HCT116 (cell line): ENCODE measurements around the gene LAMC3. TPM values are rescaled to one million over a fixed set of nuclear protein-coding genes. Genes with fewer than 3 reads are reported as not detected.

Source experiments
- ATAC-seq: fragments of 200-7000 bp; cut with Tn5 transposase; 2 replicates; pipeline ENCODE4 v1.9.1; 2020; ENCODE audit warnings: mild to moderate bottlenecking, moderate library complexity
- BruUV-seq: library from RNA; stranded (reverse); fragments of 400-500 nt; replicated peaks from 2 replicates; lab custom pipeline; 2021; lab: Mats Ljungman, UMichigan
- CTCF ChIA-PET: fragments of 300-600 bp; sonication (Branson Sonifier 250); formaldehyde crosslinking; loops from one replicate; lab custom pipeline; 2021; ENCODE audit warnings: antibody characterized with exemption; lab: Charles Lee
- POLR2A ChIA-PET: fragments of 300-600, 350-600 bp; sonication (Branson Sonifier 250); formaldehyde crosslinking; loops from one replicate; lab custom pipeline; 2021; ENCODE audit warnings: antibody characterized with exemption; lab: Charles Lee
- RAD21 ChIA-PET, 2 experiments: fragments of 300-600 bp; sonication (Branson Sonifier 250); formaldehyde crosslinking; loops; one replicate each; lab custom pipeline; 2023; ENCODE audit warnings: low total read pairs in 2 of 2; ENCODE audit not compliant: uncharacterized antibody in 2 of 2, unreplicated experiment in 2 of 2, low non-redundant PET in 1 of 2; lab: Charles Lee
- DNase-seq: peaks from one replicate; pipeline ENCODE4 v3.0.0-alpha.2; 2010; ENCODE audit warnings: low read depth, low spot score
- H2AFZ ChIP-seq: fragments of 200-600 bp; shearing (Covaris generic), sonication (generic); 2 replicates; pipeline ENCODE4 v1.6.1; 2017; ENCODE audit warnings: low read depth, mixed run types, mixed read lengths, antibody characterized with exemption, low read length; ENCODE audit not compliant: poor library complexity, severe bottlenecking
- H3K27ac ChIP-seq: 2 replicates; pipeline ENCODE4 v1.5.1; 2012; ENCODE audit warnings: low read depth, low read length
- H3K27me3 ChIP-seq: fragments of 200-600 bp; sonication (generic); 2 replicates; pipeline ENCODE4 v1.6.1; 2016; ENCODE audit warnings: mixed run types, low read length, mixed read lengths; ENCODE audit not compliant: insufficient read depth
- H3K36me3 ChIP-seq, 2 experiments: fragments of 200-500 bp in 1 of 2; fragments of 200-600 bp in 1 of 2; sonication (Bioruptor generic) in 1 of 2; sonication (generic) in 1 of 2; 2 replicates each; pipeline versions ENCODE4 v1.5.1 to v1.6.1; 2014 to 2016; ENCODE audit warnings: low read length in 2 of 2, inconsistent platforms in 1 of 2, mixed read lengths in 1 of 2, mixed run types in 1 of 2; ENCODE audit not compliant: insufficient read depth in 2 of 2, control insufficient read depth in 1 of 2
- H3K4me1 ChIP-seq, 2 experiments: fragments of 200-600 bp in 1 of 2; sonication (generic) in 1 of 2; 2 replicates each; pipeline versions ENCODE4 v1.5.1 to v1.6.1; 2012 to 2017; ENCODE audit warnings: low read length in 2 of 2, inconsistent platforms in 1 of 2, mild to moderate bottlenecking in 1 of 2, mixed read lengths in 1 of 2, mixed run types in 1 of 2, moderate library complexity in 1 of 2; ENCODE audit not compliant: insufficient read depth in 2 of 2, control insufficient read depth in 1 of 2
- H3K4me2 ChIP-seq: fragments of 200-600 bp; sonication (generic); 2 replicates; pipeline ENCODE4 v1.6.1; 2017; ENCODE audit warnings: mixed run types, low read length, mixed read lengths
- H3K4me3 ChIP-seq, 2 experiments: fragments of 200-600 bp in 1 of 2; sonication (generic) in 1 of 2; replicated peaks in 1 of 2; 2 replicates each; pipeline ENCODE4 v1.5.1; 2011 to 2016; ENCODE audit warnings: low read length in 2 of 2, control low read depth in 1 of 2, low read depth in 1 of 2, mild to moderate bottlenecking in 1 of 2, mixed read lengths in 1 of 2, mixed run types in 1 of 2
- H3K79me2 ChIP-seq: fragments of 200-600 bp; sonication (generic); 2 replicates; pipeline ENCODE4 v1.6.1; 2017; ENCODE audit warnings: mild to moderate bottlenecking, mixed run types, low read length, moderate library complexity, mixed read lengths; ENCODE audit not compliant: insufficient read depth
- H3K9ac ChIP-seq: fragments of 200-600 bp; sonication (generic); 2 replicates; pipeline ENCODE4 v1.6.1; 2016; ENCODE audit warnings: low read length, mixed read lengths
- H3K9me2 ChIP-seq: fragments of 200-600 bp; sonication (generic), shearing (Covaris generic); 2 replicates; pipeline ENCODE4 v1.6.1; 2017; ENCODE audit warnings: mixed run types, mild to moderate bottlenecking, moderate library complexity; ENCODE audit not compliant: insufficient read depth
- H3K9me3 ChIP-seq, 2 experiments: fragments of 200-500 bp in 1 of 2; fragments of 200-600 bp in 1 of 2; sonication (Bioruptor generic) in 1 of 2; sonication (generic) in 1 of 2; 2 replicates each; pipeline ENCODE4 v1.6.1; 2014 to 2017; ENCODE audit warnings: low read length in 2 of 2, mixed read lengths in 2 of 2, inconsistent platforms in 1 of 2, low read depth in 1 of 2, mild to moderate bottlenecking in 1 of 2, mixed run types in 1 of 2, moderate library complexity in 1 of 2; ENCODE audit not compliant: control insufficient read depth in 1 of 2, insufficient read depth in 1 of 2
- H4K20me1 ChIP-seq: fragments of 200-600 bp; sonication (generic), shearing (Covaris generic); 2 replicates; pipeline ENCODE4 v1.6.1; 2017; ENCODE audit warnings: mixed run types, mild to moderate bottlenecking, moderate library complexity; ENCODE audit not compliant: insufficient read depth
- CBX3 ChIP-seq: IDR thresholded peaks from 2 replicates; pipeline ENCODE4 v1.6.1; 2012; ENCODE audit warnings: low read depth
- EGR1 ChIP-seq: IDR thresholded peaks from 2 replicates; pipeline ENCODE4 v1.6.1; 2012; ENCODE audit warnings: low read depth
- ELF1 ChIP-seq: IDR thresholded peaks from 2 replicates; pipeline ENCODE4 v1.6.1; 2012; ENCODE audit warnings: low read depth, borderline replicate concordance
- EZH2 ChIP-seq: fragments of 200-600 bp; sonication (generic); IDR thresholded peaks from 2 replicates; pipeline ENCODE4 v1.6.1; 2017; ENCODE audit warnings: antibody characterized with exemption, mixed run types
- EZH2phosphoT487 ChIP-seq: fragments of 200-600 bp; IDR thresholded peaks from 2 replicates; pipeline ENCODE4 v1.6.1; 2018; ENCODE audit warnings: antibody characterized with exemption, borderline replicate concordance
- FOSL1 ChIP-seq: IDR thresholded peaks from 2 replicates; pipeline ENCODE4 v1.6.1; 2012; ENCODE audit warnings: low read depth
- JUND ChIP-seq: IDR thresholded peaks from 2 replicates; pipeline ENCODE4 v1.6.1; 2012
- POLR2AphosphoS5 ChIP-seq: IDR thresholded peaks from 2 replicates; pipeline ENCODE4 v1.6.1; 2011; ENCODE audit warnings: mild to moderate bottlenecking, low read depth, low read length, moderate library complexity
- RAD21 ChIP-seq: IDR thresholded peaks from 2 replicates; pipeline ENCODE4 v1.6.1; 2012; ENCODE audit warnings: low read depth, mild to moderate bottlenecking
- SP1 ChIP-seq: IDR thresholded peaks from 2 replicates; pipeline ENCODE4 v1.6.1; 2012; ENCODE audit warnings: low read depth
- YY1 ChIP-seq: IDR thresholded peaks from 2 replicates; pipeline ENCODE4 v1.6.1; 2011; ENCODE audit warnings: low read length, low read depth, moderate library complexity, mild to moderate bottlenecking; ENCODE audit not compliant: insufficient replicate concordance; ENCODE audit errors: extremely low read depth
- intact Hi-C: fragments of 100-400 bp; cut with micrococcal nuclease; formaldehyde crosslinking; loops from 2 replicates; pipeline ENCODE4 v1.10.0; 2022
- total RNA-seq: library from RNA; stranded (reverse); gene quantifications from one replicate; pipeline ENCODE4 v1.2.1, GENCODE V29; 2021; ENCODE audit not compliant: unreplicated experiment
- TF ChIP-seq, protein P1 (sequence below): IDR thresholded peaks from 2 replicates; pipeline ENCODE4 v1.6.1; 2011; ENCODE audit warnings: mild to moderate bottlenecking, low read length, moderate library complexity; ENCODE audit not compliant: insufficient replicate concordance; ENCODE audit errors: extremely low read depth
- TF ChIP-seq, protein P2 (sequence below): IDR thresholded peaks from 2 replicates; pipeline ENCODE4 v1.6.1; 2012
- TF ChIP-seq, protein P3 (sequence below), 3 experiments: fragments of 200-600 bp in 1 of 3; sonication (generic) in 1 of 3; IDR thresholded peaks in 2 of 3; conservative IDR thresholded peaks in 1 of 3; 2 replicates each; pipeline ENCODE4 v1.5.1; 2012 to 2017; ENCODE audit warnings: low read depth in 2 of 3, low read length in 2 of 3, antibody characterized with exemption in 1 of 3, borderline replicate concordance in 1 of 3, control low read depth in 1 of 3, mild to moderate bottlenecking in 1 of 3, mixed read lengths in 1 of 3, mixed run types in 1 of 3, moderate library complexity in 1 of 3; ENCODE audit not compliant: insufficient read depth in 1 of 3
- TF ChIP-seq, protein P4 (sequence below): IDR thresholded peaks from 2 replicates; pipeline ENCODE4 v1.6.1; 2012

LAMC3 gene
- total RNA-seq, 1 experiment from 2014 or later = 7.7 TPM

DNA sequence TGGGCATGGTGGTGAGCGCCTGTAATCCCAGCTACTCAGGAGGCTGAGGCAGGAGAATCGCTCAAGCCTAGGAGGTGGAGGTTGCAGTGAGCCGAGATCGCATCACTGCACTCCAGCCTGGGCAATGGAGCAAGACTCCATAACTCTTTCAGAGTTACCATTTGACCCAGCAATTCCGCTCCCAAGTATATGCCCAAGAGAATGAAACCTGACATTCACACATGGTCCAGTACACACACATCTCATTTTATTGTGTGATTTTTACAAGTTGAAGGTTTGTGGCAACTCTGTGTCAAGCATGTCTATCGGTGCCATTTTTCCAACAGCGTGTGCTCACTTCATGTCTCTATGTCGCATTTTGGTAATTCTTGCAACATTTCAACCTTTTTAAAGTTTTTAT lies 45.1 kb upstream of the LAMC3 start:
- Histone ChIP-seq H4K20me1 (no peaks in the 10 kb centered on the region), H3K27ac (no peak overlapping the region), H3K79me2 (no peaks in the 10 kb centered on the region), H3K4me3 (no peak overlapping the region), H3K36me3 (no peaks in the 10 kb centered on the region), H3K27me3 (peaks cover 5% of the 10 kb centered on the region; the same call in 1 of the 2 replicates), H3K9ac (no peak overlapping the region), H3K9me2 (no peaks in the 10 kb centered on the region), H2AFZ (no peak overlapping the region), H3K4me2 (no peak overlapping the region), H3K4me1 (peaks cover 12 to 22% of the 10 kb centered on the region in 2 experiments), H3K9me3 (peaks cover 0 to under 1% of the 10 kb centered on the region in 2 experiments; a peak in 1 of 4 replicates)
- ChIA-PET CTCF (no interaction called here), POLR2A (no interaction called here), RAD21 (no interaction called here)
- intact Hi-C loops = no loop called here
- BruUV-seq = no TSS peak
- no peak for DNase-seq
- TF ChIP-seq, protein P1, sequence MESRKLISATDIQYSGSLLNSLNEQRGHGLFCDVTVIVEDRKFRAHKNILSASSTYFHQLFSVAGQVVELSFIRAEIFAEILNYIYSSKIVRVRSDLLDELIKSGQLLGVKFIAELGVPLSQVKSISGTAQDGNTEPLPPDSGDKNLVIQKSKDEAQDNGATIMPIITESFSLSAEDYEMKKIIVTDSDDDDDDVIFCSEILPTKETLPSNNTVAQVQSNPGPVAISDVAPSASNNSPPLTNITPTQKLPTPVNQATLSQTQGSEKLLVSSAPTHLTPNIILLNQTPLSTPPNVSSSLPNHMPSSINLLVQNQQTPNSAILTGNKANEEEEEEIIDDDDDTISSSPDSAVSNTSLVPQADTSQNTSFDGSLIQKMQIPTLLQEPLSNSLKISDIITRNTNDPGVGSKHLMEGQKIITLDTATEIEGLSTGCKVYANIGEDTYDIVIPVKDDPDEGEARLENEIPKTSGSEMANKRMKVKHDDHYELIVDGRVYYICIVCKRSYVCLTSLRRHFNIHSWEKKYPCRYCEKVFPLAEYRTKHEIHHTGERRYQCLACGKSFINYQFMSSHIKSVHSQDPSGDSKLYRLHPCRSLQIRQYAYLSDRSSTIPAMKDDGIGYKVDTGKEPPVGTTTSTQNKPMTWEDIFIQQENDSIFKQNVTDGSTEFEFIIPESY = no peak
- TF ChIP-seq, protein P2, sequence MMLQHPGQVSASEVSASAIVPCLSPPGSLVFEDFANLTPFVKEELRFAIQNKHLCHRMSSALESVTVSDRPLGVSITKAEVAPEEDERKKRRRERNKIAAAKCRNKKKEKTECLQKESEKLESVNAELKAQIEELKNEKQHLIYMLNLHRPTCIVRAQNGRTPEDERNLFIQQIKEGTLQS = no peak
- TF ChIP-seq JUND (no peak), CBX3 (no peak), EZH2 (no peak), EZH2phosphoT487 (no peak), RAD21 (no peak), FOSL1 (no peak), EGR1 (no peak), YY1 (no peak), SP1 (no peak), POLR2AphosphoS5 (no peak), ELF1 (no peak)
- TF ChIP-seq, protein P3, sequence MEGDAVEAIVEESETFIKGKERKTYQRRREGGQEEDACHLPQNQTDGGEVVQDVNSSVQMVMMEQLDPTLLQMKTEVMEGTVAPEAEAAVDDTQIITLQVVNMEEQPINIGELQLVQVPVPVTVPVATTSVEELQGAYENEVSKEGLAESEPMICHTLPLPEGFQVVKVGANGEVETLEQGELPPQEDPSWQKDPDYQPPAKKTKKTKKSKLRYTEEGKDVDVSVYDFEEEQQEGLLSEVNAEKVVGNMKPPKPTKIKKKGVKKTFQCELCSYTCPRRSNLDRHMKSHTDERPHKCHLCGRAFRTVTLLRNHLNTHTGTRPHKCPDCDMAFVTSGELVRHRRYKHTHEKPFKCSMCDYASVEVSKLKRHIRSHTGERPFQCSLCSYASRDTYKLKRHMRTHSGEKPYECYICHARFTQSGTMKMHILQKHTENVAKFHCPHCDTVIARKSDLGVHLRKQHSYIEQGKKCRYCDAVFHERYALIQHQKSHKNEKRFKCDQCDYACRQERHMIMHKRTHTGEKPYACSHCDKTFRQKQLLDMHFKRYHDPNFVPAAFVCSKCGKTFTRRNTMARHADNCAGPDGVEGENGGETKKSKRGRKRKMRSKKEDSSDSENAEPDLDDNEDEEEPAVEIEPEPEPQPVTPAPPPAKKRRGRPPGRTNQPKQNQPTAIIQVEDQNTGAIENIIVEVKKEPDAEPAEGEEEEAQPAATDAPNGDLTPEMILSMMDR (IDR thresholded peaks at IDR 0.05 in 2 of 3, conservative IDR thresholded peaks at IDR 0.05 in 1 of 3; ENCODE audit: borderline replicate concordance in 1 of 3, insufficient read depth in 1 of 3, low read depth in 2 of 3, low read length in 2 of 3) = no peak
- TF ChIP-seq, protein P4, sequence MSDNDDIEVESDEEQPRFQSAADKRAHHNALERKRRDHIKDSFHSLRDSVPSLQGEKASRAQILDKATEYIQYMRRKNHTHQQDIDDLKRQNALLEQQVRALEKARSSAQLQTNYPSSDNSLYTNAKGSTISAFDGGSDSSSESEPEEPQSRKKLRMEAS = no peak
- no peak for ATAC-seq
